Posterior cingulate gyrus (tissue), 11 donors: ENCODE results near the gene PON3.

Source experiments
- DNase-seq, 10 donors: peaks; one replicate each; pipeline versions ENCODE4 v3.0.0 to v3.0.0-alpha.2; 2020 to 2021; ENCODE audit warnings: mixed read lengths in 3 of 10
- intact Hi-C: fragments of 100-400 bp; cut with DNase I; formaldehyde crosslinking; loops from one replicate; pipeline ENCODE4 v1.15.1; 2023

PON3 gene

GRCh38 chr7:95365151-95365550, 31.0 kb downstream of the PON3 start:
- DNase-seq: no peak
- intact Hi-C loops: no loop called here

GRCh38 chr7:95357623-95358022, 38.6 kb downstream of the PON3 start:
- intact Hi-C loops: loop anchor here (1.0 to 5.0 kb wide), 2 partner anchors 120 to 330 kb away; no protein-coding TSS in a partner anchor
- DNase-seq: no peak

GRCh38 chr7:95342642-95343307, 53.4 kb downstream of the PON3 start:
- intact Hi-C loops: no loop called here
- DNase-seq: no peak

GRCh38 chr7:95342029-95342428, 54.1 kb downstream of the PON3 start:
- no peak for DNase-seq

GRCh38 chr7:95340491-95340890, 55.7 kb downstream of the PON3 start:
- no peak for DNase-seq
- intact Hi-C loops: no loop called here

More at GRCh38 chr7:95342029-95342428, 54.1 kb downstream of the PON3 start:
- intact Hi-C loops: no loop called here

GRCh38 chr7:95338832-95339231, 57.3 kb downstream of the PON3 start:
- no peak for DNase-seq
- intact Hi-C loops: no loop called here

- no peak for DNase-seq
- intact Hi-C loops: no loop called here
Measured at GRCh38 chr7:95335093-95335492, 61.1 kb downstream of the PON3 start.

DNA sequence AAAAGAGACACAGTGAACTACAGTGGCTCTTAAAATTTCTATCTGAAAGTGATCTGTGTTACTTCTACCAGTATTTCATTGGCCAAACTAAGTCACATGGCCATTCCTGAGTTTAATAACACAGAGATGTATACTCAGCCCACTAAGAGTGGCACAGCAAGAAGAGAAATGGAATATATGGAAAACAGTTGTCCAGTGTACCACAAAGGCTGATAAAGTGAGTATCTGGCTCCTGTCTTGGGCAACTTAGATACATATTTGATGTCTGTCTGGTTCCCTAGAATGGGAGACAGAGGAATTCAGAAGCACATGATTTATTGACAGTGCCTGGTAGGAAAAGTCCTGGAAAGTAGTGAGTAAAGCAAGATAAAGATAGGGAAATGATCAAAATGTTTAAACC, 61.7 kb downstream of the PON3 start:
- no peak for DNase-seq
- intact Hi-C loops: no loop called here

- intact Hi-C loops: no loop called here
- no peak for DNase-seq
Measured at GRCh38 chr7:95330961-95331337, 65.2 kb downstream of the PON3 start.

DNA sequence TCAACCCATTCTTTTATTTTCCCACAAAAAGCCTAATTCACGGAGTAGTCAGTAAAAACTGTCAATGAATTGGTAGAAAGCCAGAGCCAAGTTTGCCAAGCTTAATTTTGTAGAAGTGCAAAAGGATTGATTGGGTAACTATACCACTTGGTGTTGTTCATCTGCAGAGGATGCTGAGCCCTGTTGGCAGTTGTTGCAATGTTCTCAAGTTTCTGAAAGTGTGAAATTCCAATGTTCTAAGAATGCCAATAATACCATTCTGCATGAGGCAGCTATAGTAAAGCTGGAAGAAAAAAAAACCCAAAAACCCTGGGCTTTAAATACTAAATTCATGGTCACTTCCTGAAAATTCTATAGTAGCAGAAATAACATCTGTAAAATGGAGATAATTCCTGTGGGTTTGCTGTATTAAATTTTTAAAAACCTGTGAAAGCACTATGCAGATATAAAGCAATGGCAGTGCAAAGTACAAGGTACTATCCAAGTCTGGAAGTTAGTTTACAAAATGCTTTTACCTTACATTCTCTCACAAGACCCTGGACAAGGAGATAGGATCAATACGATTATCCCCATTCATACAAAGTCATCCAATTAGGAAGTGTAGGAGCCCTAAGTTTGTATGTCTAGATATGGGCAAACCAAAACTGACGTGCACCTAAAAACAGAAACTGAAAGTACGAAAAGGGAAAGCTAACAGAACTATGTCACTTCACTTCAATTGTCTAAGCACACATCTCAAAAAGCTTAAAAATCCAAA, 65.8 kb downstream of the PON3 start:
- DNase-seq: no peak

GRCh38 chr7:95327356-95327755, 68.8 kb downstream of the PON3 start:
- intact Hi-C loops: no loop called here
- no peak for DNase-seq

More for the DNA sequence above, 65.8 kb downstream of the PON3 start:
- intact Hi-C loops: no loop called here

DNA sequence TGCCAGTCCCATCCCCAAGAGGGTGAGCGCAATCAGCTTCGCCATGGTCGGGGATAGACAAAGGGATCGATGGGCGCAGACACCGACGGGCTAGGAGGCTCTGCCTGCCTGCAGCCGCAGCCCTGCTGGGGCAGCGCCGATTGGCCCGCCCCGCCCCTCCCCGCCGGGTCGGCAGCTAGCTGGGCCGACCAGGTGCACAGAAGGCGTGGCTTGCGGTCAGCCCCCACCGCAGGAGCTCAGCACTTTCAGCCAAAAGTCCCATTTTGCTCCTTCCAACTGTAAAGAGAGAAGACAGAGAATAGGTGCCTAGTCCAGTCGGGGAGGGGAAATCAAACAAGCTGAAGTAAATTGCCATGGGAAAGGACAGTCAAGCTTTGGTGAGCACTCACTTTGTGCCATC, 71.7 kb downstream of the PON3 start, which contains the start of gene PON1:
PON1 (minus strand) TSS at position 102 of the 400 bp plus-strand sequence; CDS start at position 45, 57 bp downstream.
- intact Hi-C loops: no loop called here
- no peak for DNase-seq

- DNase-seq: no peak
- intact Hi-C loops: no loop called here
Measured at GRCh38 chr7:95323410-95324129, 72.6 kb downstream of the PON3 start.

DNA sequence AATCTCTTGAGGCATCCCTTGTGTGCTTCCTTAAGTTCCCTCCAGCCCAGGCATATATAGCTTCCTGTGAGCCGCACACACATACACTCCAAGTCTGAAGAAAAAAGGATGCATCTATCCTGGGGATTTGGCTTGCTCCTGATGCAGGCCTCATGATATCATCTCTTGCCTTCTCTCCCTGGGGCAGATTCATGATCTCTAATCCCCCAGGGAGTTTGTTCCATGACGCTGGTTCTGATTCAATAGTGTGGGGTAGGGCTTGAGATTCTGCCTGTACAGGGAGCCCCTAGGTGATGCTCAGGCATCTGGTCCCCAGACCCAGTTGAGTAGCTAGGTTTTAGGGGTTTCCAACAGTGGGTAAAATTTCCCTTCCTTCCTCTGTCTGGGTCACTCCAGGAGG, 73.3 kb downstream of the PON3 start:
- intact Hi-C loops: no loop called here

DNA sequence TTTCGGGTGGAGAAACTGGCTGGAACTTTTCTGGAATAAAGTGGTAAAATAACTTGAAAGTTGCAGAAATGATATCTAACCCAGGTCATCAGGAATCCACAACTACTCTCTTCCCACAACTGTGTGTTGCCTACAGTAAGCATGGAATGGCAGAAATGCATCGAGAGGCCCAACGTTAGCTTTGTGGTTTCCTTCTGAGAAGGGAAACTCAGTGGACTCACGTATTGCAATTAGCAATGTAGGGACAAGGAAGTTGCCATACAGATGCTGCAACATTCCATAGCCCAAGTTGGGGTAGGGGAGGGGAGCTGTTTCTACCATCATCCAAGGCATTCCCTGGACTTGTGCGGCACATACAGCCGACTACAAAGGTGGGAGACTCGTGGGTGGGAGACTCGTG, 73.8 kb downstream of the PON3 start:
- intact Hi-C loops: no loop called here
- DNase-seq: no peak

More for the DNA sequence above, 73.3 kb downstream of the PON3 start:
- no peak for DNase-seq

DNA sequence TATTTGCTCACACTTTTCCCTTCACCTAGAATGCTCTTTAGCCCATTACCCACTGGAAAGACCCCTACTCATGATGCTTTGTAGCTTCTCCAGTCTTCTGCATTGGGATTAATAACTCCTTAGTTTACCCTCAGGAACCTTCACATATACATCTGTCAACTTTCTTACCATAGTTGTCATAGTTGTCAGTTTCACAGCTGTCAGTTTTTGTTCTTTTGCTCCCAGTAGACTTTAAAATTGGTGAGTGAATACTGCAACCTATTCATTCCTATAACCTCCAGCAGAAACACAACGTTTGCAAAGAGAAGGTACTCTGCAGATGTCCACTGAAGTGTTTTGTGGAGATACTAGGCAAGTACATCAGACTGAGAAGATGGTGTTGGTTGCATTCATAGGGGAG, 74.5 kb downstream of the PON3 start:
- intact Hi-C loops: no loop called here

GRCh38 chr7:95320651-95321050, 75.5 kb downstream of the PON3 start:
- DNase-seq: no peak
- intact Hi-C loops: no loop called here

More for the DNA sequence above, 74.5 kb downstream of the PON3 start:
- DNase-seq: no peak

DNA sequence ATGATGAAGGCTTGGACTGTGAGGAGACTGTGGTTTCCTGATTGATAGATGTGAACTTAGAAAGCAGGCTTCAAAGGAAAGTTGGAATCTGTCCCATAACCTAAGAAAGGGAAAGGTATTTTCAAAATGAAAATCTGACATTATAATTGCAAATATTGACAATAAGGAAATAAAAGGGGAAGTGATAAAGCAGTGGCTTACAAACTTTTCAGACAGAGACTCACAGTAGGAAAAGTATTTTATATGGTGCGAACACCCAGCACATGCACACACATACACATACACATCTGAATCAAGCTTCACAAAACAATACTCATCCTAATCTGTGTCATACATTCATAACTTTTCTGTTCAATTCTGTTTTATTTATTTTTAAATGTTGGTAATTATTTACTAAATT, 76.6 kb downstream of the PON3 start:
- intact Hi-C loops: no loop called here
- no peak for DNase-seq

GRCh38 chr7:95318501-95319100, 77.6 kb downstream of the PON3 start:
- no peak for DNase-seq
- intact Hi-C loops: no loop called here

DNA sequence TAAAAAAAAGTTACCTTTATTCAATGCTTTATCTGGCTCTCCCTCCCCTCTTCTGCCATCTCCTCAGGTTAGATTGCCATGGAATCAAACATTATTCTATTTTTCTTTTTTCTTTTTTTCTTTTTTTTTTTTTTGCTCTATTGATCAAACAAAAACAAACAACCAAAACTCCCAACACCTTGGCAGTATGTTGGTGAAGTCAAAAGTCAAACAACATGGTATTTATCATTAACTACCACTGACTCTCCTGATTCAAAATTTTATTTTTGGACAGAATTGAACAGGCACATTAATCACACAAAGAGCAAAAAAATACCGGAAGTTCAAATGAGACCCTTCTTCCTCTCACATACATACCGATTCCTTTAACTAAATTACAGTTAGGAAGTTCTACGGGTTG, 78.2 kb downstream of the PON3 start:
- intact Hi-C loops: no loop called here
- DNase-seq: no peak

DNA sequence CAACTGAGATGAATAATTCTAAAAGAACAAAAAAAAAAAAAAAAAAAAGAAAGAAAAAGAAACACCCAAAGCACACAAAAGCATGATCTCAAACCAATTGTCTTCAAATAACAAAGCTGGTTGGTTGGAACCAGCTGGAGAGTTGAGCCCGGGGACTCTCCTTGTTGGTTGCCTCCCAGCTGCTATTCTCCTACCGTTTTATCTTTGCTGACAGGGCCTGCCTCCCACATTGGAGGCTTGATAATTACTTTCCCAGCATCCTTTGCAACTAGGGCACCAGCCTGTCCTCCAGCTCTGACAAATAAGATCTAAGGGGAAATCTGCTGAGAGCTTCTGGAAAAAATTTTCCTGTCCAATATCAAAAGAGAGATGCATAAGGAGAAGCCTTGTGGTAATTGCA, 78.6 kb downstream of the PON3 start:
- intact Hi-C loops: no loop called here
- no peak for DNase-seq
